Measurements from ENCODE around the gene DGKB.
"Not testable (repeated sequence)": the region's sequence is repeated elsewhere in the genome, so short reads cannot be mapped to it uniquely, and the experiment has no call there.

Gene DGKB

GRCh38 chr7:14340393-14341074 is 562.0 kb downstream of the DGKB start:
- no peak for DNase-seq (ENCODE audit: low read depth, low spot score)
- no peak overlapping the region for H3K27ac ChIP-seq

GRCh38 chr7:14339861-14340260 is 562.7 kb downstream of the DGKB start:
- no peak for DNase-seq (ENCODE audit: low read depth, low spot score)
- H3K27ac ChIP-seq: no peak overlapping the region

- no peak overlapping the region for H3K27ac ChIP-seq
- DNase-seq (ENCODE audit: low read depth, low spot score): no peak
Observed at GRCh38 chr7:14336256-14336655, 566.3 kb downstream of the DGKB start.

- H3K27ac ChIP-seq: no peak overlapping the region
- no peak for DNase-seq (ENCODE audit: low read depth, low spot score)
Observed at GRCh38 chr7:14332155-14332554, 570.4 kb downstream of the DGKB start.

GRCh38 chr7:14324767-14325166 is 577.8 kb downstream of the DGKB start:
- no peak overlapping the region for H3K27ac ChIP-seq
- no peak for DNase-seq (ENCODE audit: low read depth, low spot score)

GRCh38 chr7:14322724-14323123 is 579.8 kb downstream of the DGKB start:
- no peak for DNase-seq (ENCODE audit: low read depth, low spot score)
- H3K27ac ChIP-seq: no peak overlapping the region

- no peak overlapping the region for H3K27ac ChIP-seq
- DNase-seq (ENCODE audit: low read depth, low spot score): no peak
Observed at GRCh38 chr7:14321947-14322346, 580.6 kb downstream of the DGKB start.

- no peak overlapping the region for H3K27ac ChIP-seq
- no peak for DNase-seq (ENCODE audit: low read depth, low spot score)
Observed at GRCh38 chr7:14309432-14309831, 593.1 kb downstream of the DGKB start.

GRCh38 chr7:14305233-14305866 is 597.2 kb downstream of the DGKB start:
- H3K27ac ChIP-seq: no peak overlapping the region
- no peak for DNase-seq (ENCODE audit: low read depth, low spot score)

GRCh38 chr7:14303536-14303935 is 599.0 kb downstream of the DGKB start:
- DNase-seq (ENCODE audit: low read depth, low spot score): no peak
- H3K27ac ChIP-seq: no peak overlapping the region

GRCh38 chr7:14294637-14295036 is 607.9 kb downstream of the DGKB start:
- DNase-seq (ENCODE audit: low read depth, low spot score): no peak
- no peak overlapping the region for H3K27ac ChIP-seq

GRCh38 chr7:14293434-14293833 is 609.1 kb downstream of the DGKB start:
- no peak for DNase-seq (ENCODE audit: low read depth, low spot score)

GRCh38 chr7:14292737-14293136 is 609.8 kb downstream of the DGKB start:
- DNase-seq (ENCODE audit: low read depth, low spot score): no peak
- no peak overlapping the region for H3K27ac ChIP-seq

More at GRCh38 chr7:14293434-14293833, 609.1 kb downstream of the DGKB start:
- H3K27ac ChIP-seq: no peak overlapping the region

GRCh38 chr7:14289957-14290356 is 612.6 kb downstream of the DGKB start:
- DNase-seq (ENCODE audit: low read depth, low spot score): no peak
- no peak overlapping the region for H3K27ac ChIP-seq

- no peak for DNase-seq (ENCODE audit: low read depth, low spot score)
Observed at GRCh38 chr7:14288701-14289100, 613.9 kb downstream of the DGKB start.

GRCh38 chr7:14287398-14287797 is 615.2 kb downstream of the DGKB start:
- no peak overlapping the region for H3K27ac ChIP-seq
- no peak for DNase-seq (ENCODE audit: low read depth, low spot score)

More at GRCh38 chr7:14288701-14289100, 613.9 kb downstream of the DGKB start:
- no peak overlapping the region for H3K27ac ChIP-seq

GRCh38 chr7:14286036-14286435 is 616.5 kb downstream of the DGKB start:
- no peak overlapping the region for H3K27ac ChIP-seq
- no peak for DNase-seq (ENCODE audit: low read depth, low spot score)

- not testable (repeated sequence) for H3K27ac ChIP-seq; DNase-seq (ENCODE audit: low read depth, low spot score)
Observed at GRCh38 chr7:14279065-14279871, 623.3 kb downstream of the DGKB start.

GRCh38 chr7:14275356-14275755 is 627.2 kb downstream of the DGKB start:
- no peak for DNase-seq (ENCODE audit: low read depth, low spot score)
- no peak overlapping the region for H3K27ac ChIP-seq

- DNase-seq (ENCODE audit: low read depth, low spot score): no peak
- H3K27ac ChIP-seq: no peak overlapping the region
Observed at GRCh38 chr7:14271441-14271840, 631.1 kb downstream of the DGKB start.

- no peak for DNase-seq (ENCODE audit: low read depth, low spot score)
- H3K27ac ChIP-seq: no peak overlapping the region
Observed at GRCh38 chr7:14270099-14270498, 632.5 kb downstream of the DGKB start.

Data from epithelial cell of prostate (primary cell).